Hematopoietic multipotent progenitor cell treated with erythropoietin and hydrocortisone succinate and interleukin-3 and kit ligand, for 15 days (in vitro differentiated cells): ENCODE measurements around the gene IGSF21.

ENCODE experiments used
- DNase-seq: peaks from one replicate; pipeline ENCODE4 v3.0.0-alpha.2; 2015; ENCODE audit warnings: low spot score

Gene IGSF21

GRCh38 chr1:18329469-18330253, 222.1 kb downstream of the IGSF21 start:
- DNase-seq, result no peak

GRCh38 chr1:18332576-18332975, 225.0 kb downstream of the IGSF21 start:
- no peak for DNase-seq

DNA sequence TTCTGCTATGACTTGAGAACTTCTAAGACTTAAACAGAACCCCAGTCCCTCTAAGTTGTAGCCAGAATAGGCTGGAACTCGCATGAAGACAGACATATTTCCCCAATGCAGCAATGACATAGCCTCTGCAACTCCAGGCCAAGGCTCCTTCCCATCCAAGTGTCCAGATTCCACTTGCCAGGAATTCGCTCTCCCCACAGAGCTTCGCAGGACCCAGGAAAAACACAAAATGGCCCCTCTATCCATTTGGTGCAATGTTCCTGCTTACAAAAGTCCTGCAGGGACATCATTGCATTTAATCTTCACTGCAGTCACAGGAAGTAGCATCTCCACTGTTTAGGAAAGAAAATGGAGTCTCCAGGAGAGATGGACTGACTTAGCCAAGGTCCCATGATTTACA, 225.6 kb downstream of the IGSF21 start:
- DNase-seq, result no peak

DNA sequence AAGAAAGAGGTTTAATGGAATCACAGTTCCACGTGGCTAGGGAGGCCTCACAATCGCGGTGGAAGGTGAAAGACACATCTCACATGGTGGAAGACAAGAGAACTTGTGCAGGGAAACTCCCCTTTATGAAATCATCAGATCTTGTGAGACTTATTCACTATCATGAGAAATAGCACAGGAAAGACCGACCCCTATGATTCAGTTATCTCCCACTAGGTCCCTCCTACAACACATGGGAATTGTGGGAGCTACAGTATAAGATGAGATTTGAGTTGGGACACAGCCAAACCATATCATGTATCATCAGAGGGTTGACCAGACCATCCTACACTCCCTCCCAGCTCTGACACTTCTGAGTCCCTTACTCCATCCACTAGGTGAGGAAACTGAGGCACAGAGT, 229.2 kb downstream of the IGSF21 start:
- no peak for DNase-seq

DNA sequence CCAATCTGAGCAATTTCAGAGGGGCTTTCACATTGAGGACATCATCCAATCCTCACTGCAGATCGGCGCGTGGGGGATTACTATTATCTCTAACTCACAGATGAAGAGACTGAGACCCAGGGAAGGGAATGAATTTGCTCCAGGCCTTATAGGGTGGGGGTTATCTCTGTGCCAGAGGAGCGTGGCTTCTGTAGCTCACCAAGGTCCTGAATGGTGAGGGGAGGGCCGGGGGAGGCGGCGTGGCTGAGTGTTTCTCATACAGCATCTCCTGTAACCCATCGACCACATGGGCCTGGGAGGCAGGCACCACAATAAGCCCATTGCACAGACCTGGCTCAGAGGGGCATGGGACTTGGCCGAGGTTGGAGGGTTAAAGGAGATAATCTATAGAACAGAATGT, 230.2 kb downstream of the IGSF21 start:
- DNase-seq, result no peak

- DNase-seq, result no peak
Measured at GRCh38 chr1:18339161-18339560, 231.6 kb downstream of the IGSF21 start.

DNA sequence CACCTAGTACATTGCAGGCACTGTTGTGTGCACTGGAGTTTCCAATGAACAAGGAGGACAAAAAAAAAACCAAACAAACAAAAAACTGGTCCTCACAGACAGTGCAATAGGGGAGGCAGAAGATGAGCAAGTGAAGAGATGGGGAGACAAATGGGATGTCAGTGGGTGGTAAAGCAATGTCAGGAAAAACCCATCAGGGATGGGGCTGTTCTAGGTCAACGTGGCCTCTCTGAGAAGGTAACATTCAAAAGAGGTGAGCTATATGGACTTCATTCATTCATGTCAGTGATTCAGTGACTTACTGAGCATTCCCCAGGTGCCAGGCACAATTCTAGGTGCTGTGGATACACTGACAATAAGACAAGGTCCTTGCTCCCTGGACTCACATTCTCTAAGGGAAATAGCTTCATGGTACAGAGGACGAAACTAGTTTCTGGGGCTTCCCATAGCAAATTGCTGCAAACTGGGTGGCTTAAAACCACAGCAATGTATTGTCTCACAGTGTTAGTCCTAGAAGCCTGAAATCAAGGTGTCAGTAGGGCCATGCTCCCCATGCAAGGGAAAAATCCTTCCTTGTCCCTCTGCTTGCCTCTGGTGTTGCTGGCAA, 232.7 kb downstream of the IGSF21 start:
- no peak for DNase-seq

GRCh38 chr1:18340787-18341186, 233.2 kb downstream of the IGSF21 start:
- no peak for DNase-seq

GRCh38 chr1:18341291-18342069, 233.9 kb downstream of the IGSF21 start:
- DNase-seq, result no peak

- no peak for DNase-seq
Measured at GRCh38 chr1:18342744-18343143, 235.1 kb downstream of the IGSF21 start.

DNA sequence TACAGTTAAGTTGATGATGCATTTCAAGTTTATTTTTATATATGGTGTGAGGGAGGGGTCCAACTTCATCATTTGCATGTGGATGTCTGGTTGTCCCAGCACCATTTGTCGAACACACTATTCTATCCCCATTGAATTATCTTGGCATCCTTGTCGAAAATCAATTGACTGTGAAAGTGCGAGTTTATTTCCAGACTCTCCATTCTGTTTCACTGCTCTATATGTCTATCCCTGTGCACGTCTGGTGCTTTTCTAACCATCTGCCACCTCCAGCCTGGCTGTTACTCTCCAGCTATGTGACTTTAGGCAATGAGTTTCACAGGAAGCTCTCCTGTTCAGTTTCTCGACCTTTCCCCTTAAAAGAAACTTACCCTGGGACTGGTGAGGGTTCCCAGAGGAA, 236.0 kb downstream of the IGSF21 start:
- DNase-seq, result no peak

DNA sequence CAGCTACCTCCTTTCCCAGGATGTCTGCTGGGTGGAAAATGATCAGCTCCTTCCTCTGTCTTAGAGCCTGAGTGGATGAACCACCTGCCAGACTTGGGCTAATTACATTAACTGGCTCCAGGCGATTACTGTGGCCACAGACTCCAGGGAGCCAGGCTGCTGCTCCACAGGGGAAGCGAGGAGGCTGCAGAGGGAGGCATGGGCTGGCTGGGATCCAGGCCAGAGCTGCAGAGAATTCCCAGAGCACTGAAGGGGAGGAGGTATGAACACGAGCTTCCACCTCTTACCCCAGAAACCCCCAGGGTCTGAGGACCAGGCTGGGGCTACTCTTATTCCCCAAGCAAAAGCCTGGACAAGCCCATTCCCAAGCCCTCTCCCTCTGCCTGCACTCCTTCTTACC, 237.2 kb downstream of the IGSF21 start:
- DNase-seq, result no peak

DNA sequence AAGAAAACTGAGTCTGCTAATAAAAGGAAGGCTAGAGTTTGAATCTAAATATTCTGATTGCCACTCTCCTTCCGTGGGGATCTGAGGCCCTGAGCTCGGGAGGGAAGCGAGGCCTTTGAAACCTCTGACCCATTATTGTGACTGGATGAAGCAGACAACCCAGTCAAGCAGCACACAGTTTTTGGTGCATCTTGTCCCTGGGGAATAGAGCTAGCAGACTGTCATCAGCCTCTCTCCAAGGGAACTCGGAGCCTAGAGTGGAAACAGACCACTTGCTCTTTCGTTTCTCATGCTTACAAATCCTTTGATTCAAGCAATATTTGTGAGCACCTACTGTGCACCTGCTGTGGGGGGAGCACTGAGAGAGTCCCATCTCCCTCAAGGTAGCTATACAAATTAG, 240.0 kb downstream of the IGSF21 start:
- no peak for DNase-seq

DNA sequence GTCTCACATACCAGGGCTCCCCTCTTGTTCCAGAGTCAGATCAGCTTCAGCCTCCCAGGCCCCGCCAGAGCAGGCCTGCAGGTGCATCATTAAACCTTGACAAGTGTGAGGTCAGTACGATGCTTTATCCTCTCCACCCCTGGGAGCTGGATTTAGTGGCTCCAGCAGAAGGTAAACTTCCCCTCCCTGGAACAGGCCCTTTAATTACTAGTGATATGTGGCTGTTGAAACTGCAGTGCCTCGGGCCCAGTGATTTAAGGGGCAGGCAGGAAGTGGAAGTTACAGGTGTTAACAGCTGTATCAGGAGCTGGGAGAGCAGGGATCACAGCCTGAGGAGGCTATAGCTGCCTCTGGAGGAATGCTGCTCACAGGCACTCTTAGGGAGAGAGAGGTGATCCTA, 240.8 kb downstream of the IGSF21 start:
- DNase-seq, result no peak

GRCh38 chr1:18350747-18351146, 243.1 kb downstream of the IGSF21 start:
- DNase-seq, result no peak

- DNase-seq, result no peak
Measured at GRCh38 chr1:18351735-18352134, 244.1 kb downstream of the IGSF21 start.

DNA sequence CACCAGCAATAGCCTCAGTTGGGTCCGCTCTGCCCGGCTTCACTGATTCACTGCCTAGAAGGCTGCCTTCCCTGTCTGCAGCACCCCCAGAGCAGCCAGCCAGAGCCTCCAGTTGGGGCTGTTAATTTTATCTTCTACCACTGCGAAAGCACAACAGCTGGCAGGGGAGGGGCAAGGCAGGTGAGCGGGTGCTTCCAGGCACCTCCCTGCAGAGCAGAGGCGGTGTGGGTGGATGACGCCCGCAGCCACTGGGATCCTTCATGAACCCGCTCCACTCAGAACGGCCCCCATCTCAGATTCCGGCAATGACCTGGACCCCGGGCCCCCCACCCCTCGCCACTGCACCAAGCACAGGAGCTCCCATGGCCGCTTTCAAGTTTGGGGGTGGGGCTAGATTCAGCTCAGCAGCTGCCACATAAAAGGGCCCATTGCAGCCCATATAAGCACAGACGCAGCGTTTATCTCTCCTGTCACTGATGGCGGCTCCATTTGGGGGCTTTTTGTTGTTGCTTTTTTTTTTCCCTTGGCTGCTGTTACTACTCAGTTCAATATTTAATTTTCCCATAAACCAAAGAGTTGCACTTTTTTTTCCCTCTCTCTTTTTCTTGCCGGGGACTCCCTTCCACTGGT, 245.2 kb downstream of the IGSF21 start:
- no peak for DNase-seq

- no peak for DNase-seq
Measured at GRCh38 chr1:18353528-18353927, 245.9 kb downstream of the IGSF21 start.

DNA sequence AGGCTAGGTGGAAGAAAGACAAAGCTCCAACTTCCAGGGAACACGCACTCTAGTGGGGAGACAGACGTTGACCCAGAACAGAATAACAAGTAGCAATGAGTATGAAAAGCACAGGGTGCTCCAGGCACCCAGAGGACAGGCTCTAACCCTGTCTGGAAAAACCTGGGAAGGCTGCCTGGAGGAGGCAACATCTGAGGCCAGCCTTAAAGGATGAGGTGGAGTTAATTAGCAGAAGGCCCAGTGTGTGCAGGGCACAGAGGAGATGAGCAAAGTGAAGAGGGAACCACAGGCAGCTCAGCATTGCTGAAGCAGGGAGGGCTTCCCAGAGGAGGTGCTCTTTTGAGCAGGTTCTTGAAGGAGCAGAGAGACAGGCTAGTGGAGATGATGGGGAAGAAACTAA, 246.4 kb downstream of the IGSF21 start:
- DNase-seq, result no peak

DNA sequence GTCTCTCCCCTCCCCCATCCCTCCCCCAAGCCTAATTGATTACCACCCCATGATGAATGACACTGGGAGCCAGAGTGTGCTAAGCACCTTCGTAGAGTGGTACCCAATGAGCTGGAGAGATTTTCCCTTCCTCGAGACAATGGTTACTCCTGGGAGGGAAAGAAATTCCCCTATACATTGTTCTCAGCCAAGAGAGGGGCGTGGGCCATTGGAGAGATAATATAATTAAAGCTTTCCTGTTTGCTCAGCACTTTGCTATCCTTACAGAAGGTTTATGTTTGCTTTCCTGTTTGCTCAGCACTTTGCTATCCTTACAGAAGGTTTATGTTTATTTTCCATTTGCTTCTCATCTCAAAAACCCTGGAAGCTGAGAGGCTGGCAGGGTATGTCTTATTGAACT, 247.0 kb downstream of the IGSF21 start:
- no peak for DNase-seq

- no peak for DNase-seq
Measured at GRCh38 chr1:18357622-18358230, 250.1 kb downstream of the IGSF21 start.

DNA sequence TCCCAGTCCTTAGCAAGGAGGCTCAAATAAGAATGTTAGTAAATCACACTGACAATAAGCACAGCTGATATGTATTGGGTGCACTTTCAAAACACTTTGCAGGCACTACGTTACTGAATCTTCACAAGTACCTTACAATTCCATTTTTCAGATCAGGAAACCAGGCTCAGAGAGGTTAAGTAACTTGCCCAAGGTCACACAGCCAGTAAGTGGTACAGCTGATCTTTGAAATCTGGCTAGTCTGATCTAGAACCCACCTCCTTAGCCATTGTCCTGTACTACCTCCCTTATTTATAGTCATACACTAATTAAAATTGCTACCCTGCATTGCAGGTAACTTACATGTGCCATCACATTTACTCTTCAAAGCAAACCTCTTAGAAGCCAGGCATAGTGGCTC, 251.0 kb downstream of the IGSF21 start:
- DNase-seq, result no peak
